Lower leg skin (tissue), 3 donors: ENCODE data around the gene SPRY4.

Source experiments
- POLR2A ChIP-seq, 2 donors: fragments of 450-650 bp; IDR thresholded peaks; one replicate each; pipeline ENCODE4 v1.6.1; 2016 to 2017; ENCODE audit warnings: antibody characterized with exemption in 2 of 2, mild to moderate bottlenecking in 1 of 2, moderate library complexity in 1 of 2
- TF ChIP-seq, protein P1 (sequence below), 3 donors: fragments of 450-650 bp; IDR thresholded peaks; one replicate each; pipeline ENCODE4 v1.5.1; 2016; ENCODE audit warnings: antibody characterized with exemption in 3 of 3, mild to moderate bottlenecking in 3 of 3, moderate library complexity in 2 of 3

DNA sequence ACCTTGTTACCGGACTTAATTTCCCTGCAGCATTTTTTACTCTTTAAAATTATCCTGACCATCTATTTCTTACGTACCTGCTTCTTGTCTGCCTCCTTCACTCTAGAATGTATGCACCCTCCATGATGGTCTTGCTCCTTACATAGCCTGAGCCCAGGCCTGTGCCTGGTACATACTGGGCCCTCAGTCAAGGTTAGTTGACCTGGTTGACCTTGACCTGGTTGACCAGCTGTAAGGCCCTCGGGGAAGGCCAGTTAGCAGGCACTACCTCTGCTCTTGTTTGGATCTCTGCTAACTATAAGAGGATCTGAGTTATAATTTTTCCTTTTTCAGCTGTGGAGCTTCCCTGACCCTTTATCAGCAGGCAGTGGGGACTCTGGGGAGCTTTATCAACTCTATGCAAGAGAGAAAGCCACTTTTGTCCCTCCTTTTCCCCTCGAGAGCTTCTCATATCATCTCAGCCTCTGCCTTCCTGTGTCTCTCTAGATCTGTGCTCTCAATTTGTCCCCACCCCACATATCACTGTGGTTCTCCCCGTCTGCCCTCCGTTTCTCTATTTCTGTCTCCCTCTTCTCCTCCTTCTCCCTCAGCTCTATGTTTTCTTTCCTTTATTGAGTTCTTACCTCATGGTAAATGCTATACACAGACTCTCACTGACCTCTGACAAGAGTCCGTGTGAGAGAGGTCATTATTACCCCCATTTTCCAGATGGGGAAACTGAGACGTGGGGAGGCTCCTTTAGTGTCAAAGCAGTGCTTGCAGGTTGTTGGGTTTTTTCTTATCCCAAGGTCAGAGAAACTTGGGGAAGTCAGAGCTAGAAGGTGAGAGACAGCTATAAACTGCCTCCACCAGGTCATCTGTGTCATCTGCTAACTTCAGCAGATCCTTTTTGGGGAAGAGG, 28.6 kb downstream of the SPRY4 start:
- TF ChIP-seq, protein P1, sequence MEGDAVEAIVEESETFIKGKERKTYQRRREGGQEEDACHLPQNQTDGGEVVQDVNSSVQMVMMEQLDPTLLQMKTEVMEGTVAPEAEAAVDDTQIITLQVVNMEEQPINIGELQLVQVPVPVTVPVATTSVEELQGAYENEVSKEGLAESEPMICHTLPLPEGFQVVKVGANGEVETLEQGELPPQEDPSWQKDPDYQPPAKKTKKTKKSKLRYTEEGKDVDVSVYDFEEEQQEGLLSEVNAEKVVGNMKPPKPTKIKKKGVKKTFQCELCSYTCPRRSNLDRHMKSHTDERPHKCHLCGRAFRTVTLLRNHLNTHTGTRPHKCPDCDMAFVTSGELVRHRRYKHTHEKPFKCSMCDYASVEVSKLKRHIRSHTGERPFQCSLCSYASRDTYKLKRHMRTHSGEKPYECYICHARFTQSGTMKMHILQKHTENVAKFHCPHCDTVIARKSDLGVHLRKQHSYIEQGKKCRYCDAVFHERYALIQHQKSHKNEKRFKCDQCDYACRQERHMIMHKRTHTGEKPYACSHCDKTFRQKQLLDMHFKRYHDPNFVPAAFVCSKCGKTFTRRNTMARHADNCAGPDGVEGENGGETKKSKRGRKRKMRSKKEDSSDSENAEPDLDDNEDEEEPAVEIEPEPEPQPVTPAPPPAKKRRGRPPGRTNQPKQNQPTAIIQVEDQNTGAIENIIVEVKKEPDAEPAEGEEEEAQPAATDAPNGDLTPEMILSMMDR (IDR thresholded peaks at IDR 0.05), result no peak
- TF ChIP-seq POLR2A (IDR thresholded peaks at IDR 0.05), result no peak
